PC-3 (cell line): Measurements from ENCODE around the gene DPYSL3. TPM values are rescaled to one million over a fixed set of nuclear protein-coding genes. Genes with fewer than 3 reads are reported as not detected.

Experiments used
- ATAC-seq: fragments of 200-7000 bp; cut with Tn5 transposase; 2 replicates; pipeline ENCODE4 v1.9.1; 2020; ENCODE audit warnings: mild to moderate bottlenecking, moderate library complexity
- BruUV-seq: library from RNA; stranded (reverse); fragments of 400-500 nt; replicated peaks from 2 replicates; lab custom pipeline; 2021; lab: Mats Ljungman, UMichigan
- CTCF ChIA-PET: fragments of 300-600 bp; sonication (Branson Sonifier 250); formaldehyde crosslinking; loops from one replicate; lab custom pipeline; 2022; ENCODE audit warnings: antibody characterized with exemption; lab: Charles Lee
- POLR2A ChIA-PET: fragments of 300-600 bp; sonication (Branson Sonifier 250); formaldehyde crosslinking; loops from one replicate; lab custom pipeline; 2022; ENCODE audit warnings: antibody characterized with exemption; ENCODE audit not compliant: unreplicated experiment; lab: Charles Lee
- DNase-seq: peaks from one replicate; pipeline ENCODE4 v3.0.0-alpha.2; 2015
- H2AFZ ChIP-seq: fragments of 300-600 bp; sonication (generic); 2 replicates; pipeline ENCODE4 v1.6.0; 2016; ENCODE audit warnings: antibody characterized with exemption, low read length
- H3F3A ChIP-seq: fragments of 300-600 bp; sonication (generic); one replicate; pipeline ENCODE4 v1.6.0; 2017; ENCODE audit warnings: antibody characterized with exemption, low read length, control low read depth, mild to moderate bottlenecking; ENCODE audit not compliant: unreplicated experiment
- H3K27ac ChIP-seq: fragments of 300-600 bp; sonication (generic); 2 replicates; pipeline ENCODE4 v1.5.1; 2016; ENCODE audit warnings: mild to moderate bottlenecking, low read length
- H3K27me3 ChIP-seq: fragments of 300-600 bp; sonication (generic); 2 replicates; pipeline ENCODE4 v1.6.1; 2016; ENCODE audit warnings: low read length, mixed read lengths
- H3K36me3 ChIP-seq: fragments of 300-600 bp; sonication (generic); 2 replicates; pipeline ENCODE4 v1.6.1; 2016; ENCODE audit warnings: low read depth, mixed run types, low read length, mixed read lengths
- H3K4me1 ChIP-seq: fragments of 300-600 bp; sonication (generic); 2 replicates; pipeline ENCODE4 v1.5.1; 2016; ENCODE audit warnings: low read length; ENCODE audit not compliant: insufficient read depth
- H3K4me2 ChIP-seq: fragments of 300-600 bp; sonication (generic); 2 replicates; pipeline ENCODE4 v1.6.0; 2016; ENCODE audit warnings: low read length
- H3K4me3 ChIP-seq: fragments of 300-600 bp; sonication (generic); 2 replicates; pipeline ENCODE4 v1.5.1; 2016; ENCODE audit warnings: mild to moderate bottlenecking, low read length, mixed read lengths
- H3K79me2 ChIP-seq: fragments of 300-600 bp; sonication (generic); 2 replicates; pipeline ENCODE4 v1.6.1; 2017; ENCODE audit warnings: low read length, mixed read lengths
- H3K9ac ChIP-seq: fragments of 300-600 bp; sonication (generic); 2 replicates; pipeline ENCODE4 v1.6.0; 2016; ENCODE audit warnings: mild to moderate bottlenecking, low read length
- H3K9me2 ChIP-seq: fragments of 300-600 bp; sonication (generic); replicated peaks from 2 replicates; pipeline ENCODE4 v1.6.1; 2016; ENCODE audit warnings: mixed run types, low read length, mixed read lengths
- H3K9me3 ChIP-seq: fragments of 300-600 bp; sonication (generic); 2 replicates; pipeline ENCODE4 v1.6.1; 2016; ENCODE audit warnings: low read length, mixed read lengths
- H4K20me1 ChIP-seq: fragments of 300-600 bp; sonication (generic); 2 replicates; pipeline ENCODE4 v1.6.1; 2016; ENCODE audit warnings: low read length, mixed read lengths
- CTCF ChIP-seq: fragments of 300-600 bp; sonication (generic); conservative IDR thresholded peaks from 2 replicates; pipeline ENCODE4 v1.5.1; 2017; ENCODE audit warnings: antibody characterized with exemption, low read depth, mild to moderate bottlenecking, low read length
- EZH2 ChIP-seq: fragments of 300-600 bp; sonication (generic); IDR thresholded peaks from one replicate; pipeline ENCODE4 v1.6.1; 2017; ENCODE audit warnings: antibody characterized with exemption, mild to moderate bottlenecking, low read length; ENCODE audit not compliant: unreplicated experiment
- EZH2phosphoT487 ChIP-seq: fragments of 300-600 bp; sonication (generic); IDR thresholded peaks from 2 replicates; pipeline ENCODE4 v1.6.1; 2018; ENCODE audit warnings: mild to moderate bottlenecking, antibody characterized with exemption, low read length, borderline replicate concordance
- intact Hi-C: fragments of 100-400 bp; cut with micrococcal nuclease; formaldehyde crosslinking; loops from 2 replicates; pipeline ENCODE4 v1.9.0; 2023
- total RNA-seq: library from RNA; depleted of rRNA; stranded (reverse); fragments of >200 nt; gene quantifications from 2 replicates; pipeline ENCODE4 v1.2.3, GENCODE V29; 2014

Gene DPYSL3
- total RNA-seq, 1 experiment from 2014 or later = 20.6 TPM

- intact Hi-C loops = no loop called here
- Histone ChIP-seq H3K9ac (no peak overlapping the region), H3K4me3 (no peak overlapping the region), H3K27ac (no peak overlapping the region), H2AFZ (no peak overlapping the region), H3F3A (no peaks in the 10 kb centered on the region), H3K9me3 (no peaks in the 10 kb centered on the region), H3K4me1 (no peaks in the 10 kb centered on the region), H3K36me3 (no peaks in the 10 kb centered on the region), H3K79me2 (no peaks in the 10 kb centered on the region), H3K27me3 (no peaks in the 10 kb centered on the region), H3K9me2 (no peaks in the 10 kb centered on the region), H3K4me2 (no peak overlapping the region), H4K20me1 (no peaks in the 10 kb centered on the region)
- ChIA-PET CTCF (no interaction called here), POLR2A (no interaction called here)
- no peak for ATAC-seq
- no peak for TF ChIP-seq EZH2
- TF ChIP-seq EZH2phosphoT487 = no peak
- no peak for TF ChIP-seq CTCF
- DNase-seq = no peak
- no TSS peak for BruUV-seq
These were observed 43.4 kb downstream of the DPYSL3 start for GRCh38 chr5:147466360-147466980.

- H3K9me2 ChIP-seq = no peaks in the 10 kb centered on the region
These were observed 44.1 kb downstream of the DPYSL3 start for GRCh38 chr5:147465747-147466146.

More at GRCh38 chr5:147465747-147466146, 44.1 kb downstream of the DPYSL3 start:
- H3K36me3 ChIP-seq = no peaks in the 10 kb centered on the region
- ATAC-seq (no peak), DNase-seq (no peak)
- ChIA-PET CTCF (no interaction called here), POLR2A (no interaction called here)
- no TSS peak for BruUV-seq
- no peaks in the 10 kb centered on the region for H3K27me3 ChIP-seq
- H3K4me3 ChIP-seq = no peak overlapping the region
- H3F3A ChIP-seq = no peaks in the 10 kb centered on the region
- H3K27ac ChIP-seq = no peak overlapping the region
- H3K79me2 ChIP-seq = no peaks in the 10 kb centered on the region
- H3K4me1 ChIP-seq = no peaks in the 10 kb centered on the region
- H3K4me2 ChIP-seq = no peak overlapping the region
- intact Hi-C loops = no loop called here
- no peak overlapping the region for H2AFZ ChIP-seq
- no peak for TF ChIP-seq CTCF
- TF ChIP-seq EZH2phosphoT487 = no peak
- TF ChIP-seq EZH2 = no peak
- H4K20me1 ChIP-seq = no peaks in the 10 kb centered on the region
- no peak overlapping the region for H3K9ac ChIP-seq
- no peaks in the 10 kb centered on the region for H3K9me3 ChIP-seq
